Upper lobe of left lung (tissue), 6 donors: ENCODE results near the gene ZNF134. TPM values are rescaled to one million over a fixed set of nuclear protein-coding genes. Genes with fewer than 3 reads are reported as not detected.
A peak's percentile ranks its signal among the peaks of the same experiment; 100 is the strongest.

Source experiments
- ATAC-seq, 2 donors: fragments of 200-7000 bp; cut with Tn5 transposase; one replicate each; pipeline ENCODE4 v1.9.1; 2022; ENCODE audit warnings: mild to moderate bottlenecking in 2 of 2, moderate library complexity in 2 of 2; ENCODE audit not compliant: low FRiP score in 2 of 2
- DNase-seq, 2 donors: peaks; one replicate each; pipeline ENCODE4 v3.0.0-alpha.2; 2019 to 2020
- H3K27ac ChIP-seq, 4 donors: fragments of 200-600 bp; sonication (generic); one replicate each; pipeline ENCODE4 v1.5.1; 2016 to 2019
- H3K27me3 ChIP-seq, 4 donors: fragments of 200-600 bp; sonication (generic); one replicate each; pipeline ENCODE4 v1.5.1; 2017 to 2019
- H3K36me3 ChIP-seq, 4 donors: fragments of 200-600 bp; sonication (generic); one replicate each; pipeline ENCODE4 v1.5.1; 2016 to 2019
- H3K4me1 ChIP-seq, 4 donors: fragments of 200-600 bp; sonication (generic); one replicate each; pipeline ENCODE4 v1.5.1; 2018 to 2019
- H3K4me3 ChIP-seq, 4 donors: fragments of 200-600 bp; sonication (generic); one replicate each; pipeline ENCODE4 v1.5.1; 2017 to 2019; ENCODE audit warnings: mild to moderate bottlenecking in 2 of 4, moderate library complexity in 1 of 4
- H3K9me3 ChIP-seq, 4 donors: fragments of 200-600 bp; sonication (generic); one replicate each; pipeline ENCODE4 v1.5.1; 2018 to 2019
- CTCF ChIP-seq, 6 experiments: fragments of 450-650 bp in 4 of 6; fragments of 200-600 bp in 2 of 6; sonication (generic) in 2 of 6; IDR thresholded peaks; one replicate each; pipeline ENCODE4 v1.5.1; 2016 to 2019; ENCODE audit warnings: antibody characterized with exemption in 6 of 6
- EP300 ChIP-seq, 4 donors: sonication (generic); formaldehyde crosslinking; IDR thresholded peaks; one replicate each; pipeline ENCODE4 v1.5.1; 2017; ENCODE audit warnings: antibody characterized with exemption in 4 of 4, control low read depth in 2 of 4
- POLR2A ChIP-seq, 4 donors: fragments of 450-650 bp; IDR thresholded peaks; one replicate each; pipeline ENCODE4 v1.5.1; 2016 to 2017; ENCODE audit warnings: antibody characterized with exemption in 4 of 4, mild to moderate bottlenecking in 2 of 4
- POLR2AphosphoS5 ChIP-seq, 2 donors: sonication (generic); formaldehyde crosslinking; IDR thresholded peaks; one replicate each; pipeline ENCODE4 v1.5.1; 2017; ENCODE audit warnings: antibody characterized with exemption in 2 of 2
- WGBS, 2 donors: methylation state at CpG; one replicate each; pipeline ENCODE4 v1.1.5; 2017 to 2018; 5-methylcytosine and 5-hydroxymethylcytosine counted together
- total RNA-seq, 6 donors: library from RNA; depleted of rRNA in 4 of 6; stranded (reverse); fragments of >200 nt in 4 of 6; gene quantifications; one replicate each; pipeline versions ENCODE4 v1.1.0 to v1.2.1, GENCODE V29; 2016 to 2021
- donor health status: DM: no; HTN: no; CAD: no; lungs with moderate emphysema.
- donor health status: DM: no; HTN: yes; CAD: no; lungs with severe emphysema.

ZNF134 gene
- total RNA-seq, 6 donors from 2014 or later, result 11.5 to 18.5 (median 16.1) TPM

GRCh38 chr19:57611113-57611512 is 2.9 kb upstream of the ZNF134 start:
- Histone ChIP-seq H3K36me3 (peaks cover 0 to 20% (median 15%) of the 10 kb centered on the region in 4 donors), H3K9me3 (peaks cover 25 to 47% (median 34%) of the 10 kb centered on the region in 4 donors), H3K4me1 (peaks cover 0 to 15% (median 4%) of the 10 kb centered on the region in 4 donors), H3K4me3 (no peak overlapping the region), H3K27me3 (no peaks in the 10 kb centered on the region), H3K27ac (no peak overlapping the region)
- 75 to 77% methylated on average over 4 of the region's 4 CpGs for WGBS, 2 donors
- DNase-seq (no peak), ATAC-seq (no peak)
- TF ChIP-seq CTCF (IDR thresholded peaks at IDR 0.05) (no peak), EP300 (IDR thresholded peaks at IDR 0.05) (no peak), POLR2A (IDR thresholded peaks at IDR 0.05) (no peak), POLR2AphosphoS5 (IDR thresholded peaks at IDR 0.05) (no peak)

GRCh38 chr19:57615346-57615745 is 1.3 kb downstream of the ZNF134 start:
- no peak overlapping the region for H3K27ac ChIP-seq
- WGBS, 2 donors, result 80 to 86% methylated on average over 3 of the region's 3 CpGs
- TF ChIP-seq POLR2A (IDR thresholded peaks at IDR 0.05) (no peak), POLR2AphosphoS5 (IDR thresholded peaks at IDR 0.05) (no peak), CTCF (IDR thresholded peaks at IDR 0.05) (no peak), EP300 (IDR thresholded peaks at IDR 0.05) (no peak)
- H3K4me1 ChIP-seq, result peaks cover 0 to 15% (median 4%) of the 10 kb centered on the region in 4 donors
- H3K4me3 ChIP-seq, result peak overlapping the region in 1 of 4 donors; percentile 99
- no peak for DNase-seq
- ATAC-seq, result no peak
- no peaks in the 10 kb centered on the region for H3K27me3 ChIP-seq
- H3K36me3 ChIP-seq, result peaks cover 23 to 51% (median 48%) of the 10 kb centered on the region in 4 donors
- peaks cover 50 to 61% (median 58%) of the 10 kb centered on the region in 4 donors for H3K9me3 ChIP-seq

- peaks cover 99 to 100% (median 100%) of the 10 kb centered on the region in 4 donors for H3K9me3 ChIP-seq
- TF ChIP-seq EP300 (IDR thresholded peaks at IDR 0.05) (no peak), POLR2AphosphoS5 (IDR thresholded peaks at IDR 0.05) (no peak), POLR2A (IDR thresholded peaks at IDR 0.05) (no peak), CTCF (IDR thresholded peaks at IDR 0.05) (no peak)
- no peak overlapping the region for H3K4me3 ChIP-seq
- no peaks in the 10 kb centered on the region for H3K4me1 ChIP-seq
- H3K27me3 ChIP-seq, result no peaks in the 10 kb centered on the region
- no peak overlapping the region for H3K27ac ChIP-seq
- WGBS, 2 donors, result 95 to 97% methylated on average over 10 of the region's 10 CpGs
- ATAC-seq (no peak), DNase-seq (no peak)
- peaks cover 34 to 93% (median 73%) of the 10 kb centered on the region in 4 donors for H3K36me3 ChIP-seq
These were observed 6.8 kb downstream of the ZNF134 start for GRCh38 chr19:57620673-57621348.

GRCh38 chr19:57623091-57623490 is 9.0 kb downstream of the ZNF134 start:
- H3K27ac ChIP-seq, result no peak overlapping the region
- DNase-seq (no peak), ATAC-seq (no peak)
- no peaks in the 10 kb centered on the region for H3K27me3 ChIP-seq
- no peak overlapping the region for H3K4me3 ChIP-seq
- H3K9me3 ChIP-seq, result peaks cover 91 to 99% (median 94%) of the 10 kb centered on the region in 4 donors
- no peak for TF ChIP-seq POLR2A (IDR thresholded peaks at IDR 0.05)
- no peak for TF ChIP-seq EP300 (IDR thresholded peaks at IDR 0.05)
- TF ChIP-seq CTCF (IDR thresholded peaks at IDR 0.05), result no peak
- no peak for TF ChIP-seq POLR2AphosphoS5 (IDR thresholded peaks at IDR 0.05)
- H3K4me1 ChIP-seq, result no peaks in the 10 kb centered on the region
- H3K36me3 ChIP-seq, result peaks cover 26 to 70% (median 50%) of the 10 kb centered on the region in 4 donors
